IMR-90 (cell line): Measurements from ENCODE around the gene HCCS.

Source experiments
- CEBPB ChIP-seq: IDR thresholded peaks from 2 replicates; pipeline ENCODE4 v1.6.1; 2012; ENCODE audit warnings: low read depth, low read length, improper control_type of control experiment
- MAZ ChIP-seq: IDR thresholded peaks from 2 replicates; pipeline ENCODE4 v1.6.1; 2012; ENCODE audit warnings: low read depth, mild to moderate bottlenecking, low read length, improper control_type of control experiment, moderate library complexity, borderline replicate concordance
- POLR2A ChIP-seq: IDR thresholded peaks from 2 replicates; pipeline ENCODE4 v1.6.1; 2012; ENCODE audit warnings: mild to moderate bottlenecking, low read depth, low read length
- RAD21 ChIP-seq: IDR thresholded peaks from 2 replicates; pipeline ENCODE4 v1.6.1; 2012; ENCODE audit warnings: low read length, improper control_type of control experiment
- TF ChIP-seq, protein P1 (sequence below): conservative IDR thresholded peaks from 2 replicates; pipeline ENCODE4 v1.5.1; 2012; ENCODE audit warnings: mild to moderate bottlenecking, low read depth, low read length, improper control_type of control experiment

GRCh38 chrX:11131146-11131545 is 20.0 kb downstream of the HCCS start:
- TF ChIP-seq POLR2A (no peak), RAD21 (no peak), CEBPB (no peak), MAZ (no peak)
- TF ChIP-seq, protein P1, sequence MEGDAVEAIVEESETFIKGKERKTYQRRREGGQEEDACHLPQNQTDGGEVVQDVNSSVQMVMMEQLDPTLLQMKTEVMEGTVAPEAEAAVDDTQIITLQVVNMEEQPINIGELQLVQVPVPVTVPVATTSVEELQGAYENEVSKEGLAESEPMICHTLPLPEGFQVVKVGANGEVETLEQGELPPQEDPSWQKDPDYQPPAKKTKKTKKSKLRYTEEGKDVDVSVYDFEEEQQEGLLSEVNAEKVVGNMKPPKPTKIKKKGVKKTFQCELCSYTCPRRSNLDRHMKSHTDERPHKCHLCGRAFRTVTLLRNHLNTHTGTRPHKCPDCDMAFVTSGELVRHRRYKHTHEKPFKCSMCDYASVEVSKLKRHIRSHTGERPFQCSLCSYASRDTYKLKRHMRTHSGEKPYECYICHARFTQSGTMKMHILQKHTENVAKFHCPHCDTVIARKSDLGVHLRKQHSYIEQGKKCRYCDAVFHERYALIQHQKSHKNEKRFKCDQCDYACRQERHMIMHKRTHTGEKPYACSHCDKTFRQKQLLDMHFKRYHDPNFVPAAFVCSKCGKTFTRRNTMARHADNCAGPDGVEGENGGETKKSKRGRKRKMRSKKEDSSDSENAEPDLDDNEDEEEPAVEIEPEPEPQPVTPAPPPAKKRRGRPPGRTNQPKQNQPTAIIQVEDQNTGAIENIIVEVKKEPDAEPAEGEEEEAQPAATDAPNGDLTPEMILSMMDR, result no peak
